ENCODE results near the gene ZNF213.
"Not testable (repeated sequence)": the region's sequence is repeated elsewhere in the genome, so short reads cannot be mapped to it uniquely, and the experiment has no call there.

Gene ZNF213

GRCh38 chr16:3129137-3130131 is 5.4 kb upstream of the ZNF213 start:
- FAIRE-seq: no peak

DNA sequence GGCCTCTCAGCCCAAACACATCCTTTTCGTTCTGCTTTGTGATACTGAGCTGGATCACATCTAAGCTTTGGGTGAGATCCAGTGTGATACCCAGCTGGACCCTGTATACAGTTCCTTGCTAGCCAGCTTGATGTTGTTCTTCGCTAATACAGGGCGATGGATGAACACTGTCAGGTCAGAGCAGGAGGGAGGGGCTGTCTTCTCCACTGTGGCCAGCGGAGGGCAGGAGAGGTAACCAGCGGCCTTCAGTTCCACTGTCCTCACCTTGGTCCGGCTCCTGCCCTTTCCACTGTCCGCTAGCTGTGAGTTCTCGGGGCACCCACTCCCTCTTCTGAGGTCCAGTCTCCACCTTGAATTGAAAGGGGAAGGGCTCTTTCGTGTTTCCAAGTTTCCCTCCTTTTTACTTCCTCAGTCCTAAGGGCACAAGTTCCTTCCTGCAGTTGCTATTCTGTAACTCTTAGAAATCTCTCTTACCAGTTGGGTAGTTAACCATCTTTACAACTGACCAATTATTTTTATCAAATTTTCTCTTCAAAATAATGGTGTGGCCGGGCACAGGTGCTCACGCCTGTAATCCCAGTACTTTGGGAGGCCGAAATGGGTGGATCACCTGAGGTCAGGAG is 3.0 kb upstream of the ZNF213 start:
- no peak for FAIRE-seq

GRCh38 chr16:3133844-3134243 is 985 bp upstream of the ZNF213 start:
- FAIRE-seq: no peak

- FAIRE-seq: no peak
These were observed 392 bp downstream of the ZNF213 start for GRCh38 chr16:3135126-3135715.

DNA sequence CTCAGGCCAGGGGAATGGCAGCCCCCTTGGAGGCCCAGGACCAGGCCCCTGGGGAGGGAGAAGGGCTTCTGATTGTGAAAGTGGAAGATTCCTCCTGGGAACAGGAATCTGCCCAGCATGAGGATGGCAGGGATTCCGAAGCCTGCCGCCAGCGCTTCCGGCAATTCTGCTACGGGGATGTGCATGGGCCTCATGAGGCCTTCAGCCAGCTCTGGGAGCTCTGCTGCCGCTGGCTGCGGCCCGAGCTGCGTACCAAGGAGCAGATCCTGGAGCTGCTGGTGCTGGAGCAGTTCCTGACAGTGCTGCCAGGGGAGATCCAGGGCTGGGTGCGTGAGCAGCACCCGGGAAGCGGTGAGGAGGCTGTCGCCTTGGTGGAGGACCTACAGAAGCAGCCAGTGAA is 2.4 kb downstream of the ZNF213 start:
- no peak for FAIRE-seq

DNA sequence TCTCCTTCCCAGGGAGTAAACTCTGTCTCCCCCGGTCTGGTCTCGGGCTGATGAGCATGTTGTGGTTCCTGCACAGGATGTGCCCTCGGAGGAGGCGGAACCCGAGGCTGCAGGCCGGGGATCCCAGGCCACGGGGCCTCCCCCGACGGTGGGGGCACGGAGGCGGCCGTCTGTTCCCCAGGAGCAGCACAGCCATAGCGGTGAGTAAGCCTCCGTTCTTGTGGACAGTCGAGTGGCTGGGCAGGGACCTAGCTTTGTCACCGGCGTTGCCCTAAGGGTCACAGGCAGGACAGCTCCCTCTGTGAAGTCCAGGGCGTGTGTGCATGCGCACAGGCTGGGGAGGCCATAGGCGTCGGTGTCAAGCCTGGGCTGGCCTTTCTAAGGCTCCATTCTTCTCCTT is 3.5 kb downstream of the ZNF213 start:
- no peak for FAIRE-seq

DNA sequence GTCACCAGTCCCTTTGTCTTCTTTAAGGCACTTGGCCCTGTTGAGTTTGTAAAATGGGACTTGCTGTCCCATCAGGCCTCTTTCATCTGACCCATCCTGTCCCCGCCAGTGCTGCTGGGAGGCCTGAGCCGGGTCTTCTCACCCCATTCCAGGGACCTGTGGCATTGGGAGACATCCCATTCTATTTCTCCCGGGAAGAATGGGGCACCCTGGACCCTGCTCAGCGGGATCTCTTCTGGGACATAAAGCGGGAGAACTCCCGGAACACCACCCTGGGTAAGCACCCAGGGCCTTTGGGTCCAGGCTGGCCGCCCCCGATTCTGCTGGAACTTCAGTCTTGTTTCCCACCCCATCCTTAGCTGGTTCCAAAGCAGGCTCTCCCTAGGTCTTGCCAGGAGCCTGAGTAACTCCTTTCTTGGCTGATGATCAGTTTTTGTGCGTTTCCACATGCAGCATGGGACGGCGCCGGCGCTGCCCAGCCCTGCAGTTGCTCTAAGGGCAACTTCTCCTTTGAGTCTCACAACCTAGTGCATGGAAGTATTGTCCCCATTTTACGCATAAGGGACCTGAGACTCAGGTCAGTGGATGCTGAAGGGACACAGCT is 4.1 kb downstream of the ZNF213 start:
- FAIRE-seq: no peak

DNA sequence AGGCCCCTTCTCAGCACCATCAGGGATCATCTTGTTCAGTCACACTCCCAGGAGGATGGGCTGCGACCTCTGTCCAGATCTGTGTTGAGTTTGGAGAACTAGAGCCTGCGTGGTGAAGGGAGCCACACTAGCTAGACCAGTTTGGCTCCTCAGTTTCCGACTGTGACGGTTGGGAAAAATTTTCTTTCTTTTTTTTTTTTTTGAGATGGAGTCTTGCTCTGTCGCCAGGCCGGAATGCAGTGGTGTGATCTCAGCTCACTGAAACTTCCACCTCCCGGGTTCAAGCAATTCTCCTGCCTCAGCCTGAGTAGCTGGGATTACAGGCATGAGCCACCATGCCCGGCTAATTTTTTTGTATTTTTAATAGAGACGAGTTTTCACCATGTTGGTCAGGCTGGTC is 4.7 kb downstream of the ZNF213 start:
- FAIRE-seq: not testable (repeated sequence)

DNA sequence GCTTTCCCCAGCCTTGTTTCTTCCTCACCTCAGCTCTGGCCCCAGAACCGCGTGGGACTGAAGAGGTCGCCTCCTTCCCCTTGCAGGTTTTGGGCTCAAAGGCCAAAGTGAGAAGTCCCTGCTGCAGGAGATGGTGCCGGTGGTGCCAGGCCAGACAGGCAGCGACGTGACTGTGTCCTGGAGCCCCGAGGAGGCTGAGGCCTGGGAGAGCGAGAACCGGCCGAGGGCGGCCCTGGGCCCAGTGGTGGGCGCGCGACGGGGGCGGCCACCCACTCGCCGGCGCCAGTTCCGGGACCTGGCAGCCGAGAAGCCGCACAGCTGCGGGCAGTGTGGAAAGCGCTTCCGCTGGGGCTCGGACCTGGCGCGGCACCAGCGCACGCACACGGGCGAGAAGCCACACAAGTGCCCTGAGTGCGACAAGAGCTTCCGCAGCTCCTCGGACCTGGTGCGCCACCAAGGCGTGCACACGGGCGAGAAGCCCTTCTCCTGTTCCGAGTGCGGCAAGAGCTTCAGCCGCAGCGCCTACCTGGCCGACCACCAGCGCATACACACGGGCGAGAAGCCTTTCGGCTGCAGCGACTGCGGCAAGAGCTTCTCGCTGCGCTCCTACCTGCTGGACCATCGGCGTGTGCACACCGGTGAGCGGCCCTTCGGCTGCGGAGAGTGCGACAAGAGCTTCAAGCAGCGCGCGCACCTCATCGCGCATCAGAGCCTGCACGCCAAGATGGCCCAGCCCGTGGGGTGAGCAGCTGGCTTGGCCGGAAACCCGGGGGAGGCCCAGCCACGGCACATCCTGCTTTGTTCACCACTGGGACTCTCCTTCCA is 6.0 kb downstream of the ZNF213 start:
- no peak for FAIRE-seq

DNA sequence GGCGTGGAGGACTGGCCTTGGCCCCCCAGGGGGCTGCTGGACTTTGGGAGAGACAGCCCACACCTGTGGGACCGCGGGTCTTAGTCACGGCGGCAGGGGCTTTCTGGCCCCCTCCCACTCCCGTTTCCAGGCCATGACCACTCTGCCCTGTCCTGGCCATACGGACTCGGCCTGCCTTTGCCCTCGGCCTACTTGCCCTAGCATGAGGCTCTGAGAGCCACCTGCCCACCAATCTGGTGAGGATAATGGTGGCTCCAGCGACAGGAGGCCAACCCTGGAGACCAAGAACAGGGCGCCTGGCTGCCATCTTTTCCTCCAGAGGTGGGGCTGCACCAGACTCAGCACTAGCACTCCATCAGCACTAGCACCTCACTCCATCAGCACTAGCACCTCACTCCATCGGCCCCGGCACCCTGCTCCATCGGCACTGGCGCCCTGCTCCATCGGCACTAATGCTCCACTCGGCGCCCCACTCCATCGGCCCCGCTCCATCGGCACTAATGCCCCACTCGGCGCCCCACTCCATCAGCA is 7.0 kb downstream of the ZNF213 start:
- no peak for FAIRE-seq

DNA sequence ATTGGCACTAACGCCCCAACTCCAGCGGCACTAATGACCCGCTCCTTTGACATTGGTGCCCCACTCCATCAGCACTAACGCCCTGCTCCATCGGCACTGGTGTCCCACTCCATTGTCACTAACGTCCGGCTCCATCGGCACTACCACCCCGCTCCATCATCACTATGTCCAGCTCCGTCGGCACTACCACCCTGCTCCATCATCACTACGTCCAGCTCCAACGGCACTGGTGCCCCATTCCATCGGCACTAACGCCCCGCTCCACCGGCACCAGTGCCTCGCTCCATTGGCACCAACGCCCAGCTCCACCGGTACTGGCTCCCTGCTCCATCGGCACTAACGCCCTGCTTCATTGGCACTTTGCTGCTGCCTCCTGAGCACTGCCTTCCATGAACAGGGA is 7.5 kb downstream of the ZNF213 start:
- no peak for FAIRE-seq

- no peak for FAIRE-seq
These were observed 7.9 kb downstream of the ZNF213 start for GRCh38 chr16:3142770-3143169.

DNA sequence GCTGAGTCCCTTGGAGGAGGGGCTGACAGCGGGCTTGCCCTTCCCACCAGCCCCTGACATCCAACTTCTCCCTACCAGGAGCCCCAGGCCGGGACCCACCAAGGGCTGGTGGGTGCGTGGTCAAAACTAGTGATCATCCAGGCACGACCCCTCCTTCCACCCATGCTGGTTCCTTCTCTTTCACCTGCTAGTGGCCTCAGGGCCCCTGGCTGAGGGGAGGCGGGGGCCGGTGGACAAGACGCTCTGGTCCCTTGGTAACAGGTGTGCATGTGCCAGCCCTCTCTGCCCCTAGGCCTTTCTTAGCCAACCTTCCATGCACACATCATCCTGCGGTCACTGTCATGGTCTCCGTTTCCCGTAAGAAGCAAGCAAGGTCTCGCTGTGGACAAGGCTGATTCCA is 8.4 kb downstream of the ZNF213 start:
- no peak for FAIRE-seq

DNA sequence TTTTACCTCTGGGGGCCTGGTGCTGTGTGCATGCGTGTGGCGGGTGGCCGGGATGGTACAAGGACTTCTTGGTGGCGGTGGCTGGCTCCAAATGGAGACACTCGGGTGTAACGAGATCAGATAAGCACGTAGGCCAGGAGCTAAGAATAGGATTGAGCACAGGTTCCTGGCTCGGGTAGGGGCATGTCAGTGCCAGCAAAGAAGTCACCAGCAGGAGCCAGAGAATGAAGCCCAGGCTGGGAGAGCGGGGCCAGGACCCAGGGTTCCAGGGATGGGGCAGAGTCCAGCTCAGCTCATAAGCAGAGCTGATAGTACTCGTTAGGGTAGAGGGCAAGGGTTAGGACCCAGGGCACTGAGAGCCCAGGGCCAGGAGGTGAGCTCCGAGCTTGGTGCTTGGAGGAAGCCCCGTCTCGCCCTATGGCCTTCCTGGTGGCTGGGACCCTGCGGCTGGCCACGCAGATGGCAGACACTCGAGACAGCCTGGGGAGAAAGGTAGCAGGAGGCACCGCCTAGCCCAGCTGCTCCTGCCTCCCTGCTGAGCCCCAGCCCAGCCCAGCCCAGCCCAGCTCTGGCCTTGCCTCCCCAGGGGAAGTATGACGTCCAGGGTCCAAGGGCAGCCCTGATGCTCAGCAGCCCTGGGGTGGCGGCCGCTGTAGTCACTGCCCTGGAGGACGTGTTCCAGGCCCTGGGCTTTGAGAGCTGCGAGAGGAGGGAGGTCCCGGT is 8.9 kb downstream of the ZNF213 start:
- no peak for FAIRE-seq

GRCh38 chr16:3144321-3144983 is 9.6 kb downstream of the ZNF213 start:
- FAIRE-seq: no peak

GRCh38 chr16:3145151-3145550 is 10.3 kb downstream of the ZNF213 start:
- no peak for FAIRE-seq

DNA sequence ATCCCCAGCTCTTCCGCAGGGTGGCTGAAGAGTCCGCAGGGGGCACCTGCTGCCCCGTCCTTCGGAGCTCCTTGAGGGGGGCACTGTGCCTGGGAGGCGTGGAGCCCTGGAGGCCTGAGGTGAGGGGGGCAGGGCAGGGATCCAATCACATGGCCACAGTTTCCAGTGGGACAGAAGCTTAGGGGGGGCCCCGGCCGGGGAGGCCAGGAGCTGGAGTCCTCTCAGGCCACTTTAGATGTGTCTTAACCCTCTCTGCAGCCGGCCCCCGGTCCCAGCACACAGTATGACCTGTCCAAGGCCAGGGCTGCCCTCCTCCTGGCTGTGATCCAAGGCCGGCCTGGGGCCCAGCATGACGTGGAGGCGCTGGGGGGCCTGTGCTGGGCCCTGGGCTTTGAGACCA is 10.8 kb downstream of the ZNF213 start:
- FAIRE-seq: no peak

- no peak for FAIRE-seq
These were observed 12.4 kb downstream of the ZNF213 start for GRCh38 chr16:3147046-3147756.

- no peak for FAIRE-seq
These were observed 12.9 kb downstream of the ZNF213 start for GRCh38 chr16:3147757-3148104.

Data from TTC549 (cell line).